Motor neuron (in vitro differentiated cells): ENCODE measurements around the gene SMKR1. TPM values are rescaled to one million over a fixed set of nuclear protein-coding genes. Genes with fewer than 3 reads are reported as not detected.

Experiments used
- ATAC-seq, 8 experiments: fragments of 200-7000 bp; cut with Tn5 transposase; replicated peaks in 6 of 8; 2 replicates each; pipeline ENCODE4 v1.8.0; 2021; ENCODE audit warnings: mild to moderate bottlenecking in 8 of 8, moderate library complexity in 8 of 8
- H3K27ac ChIP-seq, 2 donors: fragments of 250-450 bp; sonication (Bioruptor Pico); 2 replicates each; pipeline ENCODE4 v1.9.0; 2021; ENCODE audit warnings: antibody characterized with exemption in 2 of 2, mild to moderate bottlenecking in 2 of 2, moderate library complexity in 1 of 2
- H3K4me1 ChIP-seq, 2 donors: fragments of 250-450 bp; sonication (Bioruptor Pico); replicated peaks in 1 of 2; 2 replicates each; pipeline ENCODE4 v1.6.1; 2021; ENCODE audit warnings: antibody characterized with exemption in 2 of 2, mild to moderate bottlenecking in 2 of 2, moderate library complexity in 1 of 2
- H3K4me3 ChIP-seq, 5 donors: fragments of 250-450 bp; sonication (Bioruptor Pico); 2 replicates each; pipeline ENCODE4 v1.9.0; 2021; ENCODE audit warnings: antibody characterized with exemption in 5 of 5, mild to moderate bottlenecking in 5 of 5, moderate library complexity in 4 of 5
- WGBS, 10 experiments: fragments of 450-650 bp; shearing (Covaris generic); methylation state at CpG; one replicate each; pipeline ENCODE4 v1.0.0; 2022; 5-methylcytosine and 5-hydroxymethylcytosine counted together
- in situ Hi-C, 9 experiments: fragments of 400-800 bp; cut with MboI; loops; one replicate each; pipeline ENCODE4 v1.15.0; 2021; ENCODE audit warnings: low sequenced_read_pairs in 9 of 9, low pct_unique_long_range_greater_than_20kb in 2 of 9; ENCODE audit not compliant: unreplicated experiment in 9 of 9
- total RNA-seq, 8 experiments: library from RNA; unstranded; fragments of 300-600 nt; gene quantifications; 2 replicates each; pipeline versions ENCODE4 v1.2.3 to v1.2.4, GENCODE V29; 2022

The SMKR1 gene
- total RNA-seq, result 1 to 10 TPM; 1.6 to 6.8 (median 3.6) TPM

GRCh38 chr7:129501760-129502707 lies at the start of gene SMKR1:
Gene SMKR1, plus strand, starts transcription at chr7:129502531. Its CDS starts 294 bp downstream, at chr7:129502825.
- Histone ChIP-seq H3K4me3 (peak within 1 kb of the TSS; percentile 29 to 46 (median 42)), H3K27ac (no peak within 1 kb of the TSS), H3K4me1 (peaks cover 2% of the 10 kb centered on the region in 2 donors)
- WGBS, 10 experiments, result 42 to 79% (median 60%) methylated on average over 2 to 8 of the region's 89 CpGs; no CpG with 5 or more reads in 3 of the 10 experiments
- in situ Hi-C loops, result no loop called here
- peak; percentile 89 to 97 (median 97) for ATAC-seq

- Histone ChIP-seq H3K4me3 (no peak overlapping the region), H3K27ac (no peak overlapping the region), H3K4me1 (peaks cover 0 to 2% of the 10 kb centered on the region in 2 donors)
- no peak for ATAC-seq
- 63 to 100% (median 96%) methylated on average over 1 to 2 of the region's 2 CpGs; no CpG with 5 or more reads in 4 of the 10 experiments for WGBS, 10 experiments
- in situ Hi-C loops, result loop anchor here in 4 of 9 experiments (25.0 kb wide), 1 partner anchor 240 kb away; no protein-coding TSS in a partner anchor
These were observed 49.6 kb upstream of the SMKR1 start for GRCh38 chr7:129452589-129453231.

- in situ Hi-C loops, result loop anchor here in 4 of 9 experiments (25.0 kb wide), 1 partner anchor 241 kb away; no protein-coding TSS in a partner anchor
- Histone ChIP-seq H3K4me1 (peaks cover 0 to 2% of the 10 kb centered on the region in 2 donors), H3K4me3 (no peak overlapping the region), H3K27ac (no peak overlapping the region)
- no peak for ATAC-seq
- 100% methylated on average over 1 of the region's 1 CpG; no CpG with 5 or more reads in 8 of the 10 experiments for WGBS, 10 experiments
These were observed 48.7 kb upstream of the SMKR1 start for GRCh38 chr7:129453510-129454248.

DNA sequence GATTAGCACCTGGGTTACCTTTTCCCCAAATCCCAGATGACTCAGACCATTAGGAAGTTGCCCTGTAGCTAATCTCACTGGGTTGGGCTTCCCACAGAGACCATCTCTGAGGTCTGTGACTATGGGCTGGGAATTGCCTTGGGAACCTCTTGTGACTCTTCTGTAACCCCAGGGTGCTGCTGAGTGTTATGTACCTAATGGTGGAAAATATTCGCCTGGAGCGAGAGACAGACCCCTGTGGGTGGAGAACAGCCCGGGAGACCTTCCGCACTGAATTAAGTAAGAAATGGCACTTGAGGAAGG lies 48.1 kb upstream of the SMKR1 start:
- Histone ChIP-seq H3K4me1 (peaks cover 0 to 2% of the 10 kb centered on the region in 2 donors), H3K27ac (no peak overlapping the region), H3K4me3 (no peak overlapping the region)
- WGBS, 10 experiments, result 86 to 100% (median 100%) methylated on average over 1 to 4 of the region's 4 CpGs; no CpG with 5 or more reads in 2 of the 10 experiments
- in situ Hi-C loops, result loop anchor here in 4 of 9 experiments (25.0 kb wide), 1 partner anchor 242 kb away; no protein-coding TSS in a partner anchor
- no peak for ATAC-seq

DNA sequence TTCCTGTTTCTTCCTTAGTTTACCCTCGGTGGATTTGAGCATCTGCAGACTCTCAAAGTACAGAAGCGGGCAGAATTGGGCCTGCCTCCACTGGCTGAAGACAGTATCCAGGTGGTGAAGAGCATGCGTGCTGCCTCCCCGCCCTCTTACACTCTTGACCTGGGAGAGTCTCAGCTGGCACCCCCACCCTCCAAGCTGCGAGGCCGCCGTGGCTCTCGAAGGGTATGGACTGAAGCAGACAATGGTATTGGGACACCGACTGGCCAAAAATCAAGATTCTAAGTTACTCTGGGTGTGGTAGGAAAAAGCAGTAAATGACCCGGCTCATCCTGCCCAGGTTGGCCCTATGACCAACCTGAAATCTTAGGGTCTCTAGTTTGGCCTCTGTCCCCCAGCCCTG lies 45.9 kb upstream of the SMKR1 start:
- Histone ChIP-seq H3K27ac (no peak overlapping the region), H3K4me1 (peaks cover 0 to 2% of the 10 kb centered on the region in 2 donors), H3K4me3 (no peak overlapping the region)
- ATAC-seq, result no peak
- WGBS, 10 experiments, result 96 to 100% (median 100%) methylated on average over 2 to 7 of the region's 10 CpGs; no CpG with 5 or more reads in 7 of the 10 experiments
- in situ Hi-C loops, result loop anchor here in 4 of 9 experiments (25.0 kb wide), 1 partner anchor 244 kb away; no protein-coding TSS in a partner anchor

DNA sequence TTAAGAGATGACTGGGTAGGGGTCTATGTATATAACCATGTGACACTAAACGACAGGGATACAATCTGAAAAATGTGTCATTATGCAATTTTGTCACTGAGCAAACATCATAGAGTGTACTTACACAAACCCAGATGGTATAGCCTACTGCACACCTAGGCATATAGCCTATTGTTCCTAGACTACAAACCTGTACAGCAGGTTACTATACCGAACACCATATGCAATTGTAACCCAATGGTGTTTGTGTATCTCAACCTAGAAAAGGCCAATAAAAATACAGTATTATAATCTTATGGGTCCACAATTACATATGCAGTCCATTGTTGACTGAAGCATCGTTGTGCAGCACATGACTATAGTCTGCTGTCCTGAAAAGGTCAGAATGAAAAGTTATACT lies 45.2 kb upstream of the SMKR1 start:
- 70 to 100% (median 91%) methylated on average over 1 to 3 of the region's 3 CpGs; no CpG with 5 or more reads in 2 of the 10 experiments for WGBS, 10 experiments
- no peak overlapping the region for H3K27ac ChIP-seq
- in situ Hi-C loops, result loop anchor here in 4 of 9 experiments (25.0 kb wide), 1 partner anchor 245 kb away; no protein-coding TSS in a partner anchor
- peaks cover 0 to 2% of the 10 kb centered on the region in 2 donors for H3K4me1 ChIP-seq
- no peak for ATAC-seq
- no peak overlapping the region for H3K4me3 ChIP-seq

- in situ Hi-C loops, result loop anchor here in 4 of 9 experiments (25.0 kb wide), 1 partner anchor 246 kb away; no protein-coding TSS in a partner anchor
- Histone ChIP-seq H3K27ac (no peak overlapping the region), H3K4me1 (peaks cover 0 to 2% of the 10 kb centered on the region in 2 donors), H3K4me3 (no peak overlapping the region)
- ATAC-seq, result no peak
- WGBS, 10 experiments, result 96 to 100% (median 100%) methylated on average over 1 to 5 of the region's 5 CpGs; no CpG with 5 or more reads in 5 of the 10 experiments
These were observed 44.2 kb upstream of the SMKR1 start for GRCh38 chr7:129458171-129458570.

DNA sequence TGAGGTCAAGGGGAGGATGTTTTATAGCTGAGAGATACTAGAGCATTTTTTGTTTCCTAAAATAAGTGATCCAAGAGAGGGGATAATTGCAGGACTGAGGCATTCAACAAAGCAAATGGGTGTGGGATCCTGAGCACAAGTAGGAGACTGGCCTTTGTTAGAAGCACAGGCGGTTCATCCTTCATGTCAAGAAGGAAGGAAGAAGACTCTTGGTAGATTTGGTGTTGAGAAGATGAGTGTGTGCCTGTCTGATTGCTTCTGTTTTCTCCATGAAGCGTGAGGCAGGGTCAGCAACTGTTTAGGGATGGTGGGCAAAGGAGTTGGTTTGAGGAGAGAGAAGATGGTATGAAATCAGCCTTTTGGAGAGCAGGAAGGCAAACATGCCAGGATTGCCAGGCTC lies 40.5 kb upstream of the SMKR1 start:
- ATAC-seq, result no peak
- H3K27ac ChIP-seq, result no peak overlapping the region
- in situ Hi-C loops, result loop anchor here in 4 of 9 experiments (25.0 kb wide), 1 partner anchor 250 kb away; no protein-coding TSS in a partner anchor
- H3K4me1 ChIP-seq, result no peaks in the 10 kb centered on the region
- 83 to 100% (median 94%) methylated on average over 1 to 2 of the region's 2 CpGs; no CpG with 5 or more reads in 3 of the 10 experiments for WGBS, 10 experiments
- H3K4me3 ChIP-seq, result no peak overlapping the region

GRCh38 chr7:129462420-129462819 lies 39.9 kb upstream of the SMKR1 start:
- in situ Hi-C loops, result loop anchor here in 4 of 9 experiments (25.0 kb wide), 1 partner anchor 250 kb away; no protein-coding TSS in a partner anchor
- 60 to 88% (median 79%) methylated on average over 1 of the region's 1 CpG; no CpG with 5 or more reads in 6 of the 10 experiments for WGBS, 10 experiments
- no peak overlapping the region for H3K4me3 ChIP-seq
- no peak for ATAC-seq
- H3K4me1 ChIP-seq, result no peaks in the 10 kb centered on the region
- no peak overlapping the region for H3K27ac ChIP-seq

GRCh38 chr7:129464194-129464593 lies 38.1 kb upstream of the SMKR1 start:
- H3K4me1 ChIP-seq, result no peaks in the 10 kb centered on the region
- no peak for ATAC-seq
- in situ Hi-C loops, result loop anchor here in 4 of 9 experiments (25.0 kb wide), 1 partner anchor 252 kb away; no protein-coding TSS in a partner anchor
- no peak overlapping the region for H3K4me3 ChIP-seq
- WGBS, 10 experiments, result 80 to 100% methylated on average over 1 of the region's 4 CpGs; no CpG with 5 or more reads in 8 of the 10 experiments
- no peak overlapping the region for H3K27ac ChIP-seq

- no peak overlapping the region for H3K27ac ChIP-seq
- no peak overlapping the region for H3K4me3 ChIP-seq
- WGBS, 10 experiments, result 64 to 100% (median 80%) methylated on average over 1 to 2 of the region's 2 CpGs; no CpG with 5 or more reads in 3 of the 10 experiments
- in situ Hi-C loops, result loop anchor here in 4 of 9 experiments (25.0 kb wide), 1 partner anchor 253 kb away; no protein-coding TSS in a partner anchor
- no peaks in the 10 kb centered on the region for H3K4me1 ChIP-seq
- ATAC-seq, result no peak
These were observed 37.3 kb upstream of the SMKR1 start for GRCh38 chr7:129465080-129465479.

GRCh38 chr7:129466796-129467195 lies 35.5 kb upstream of the SMKR1 start:
- ATAC-seq, result no peak
- Histone ChIP-seq H3K4me3 (no peak overlapping the region), H3K4me1 (no peaks in the 10 kb centered on the region), H3K27ac (no peak overlapping the region)
- in situ Hi-C loops, result loop anchor here in 4 of 9 experiments (25.0 kb wide), 1 partner anchor 254 kb away; no protein-coding TSS in a partner anchor
- WGBS, 10 experiments, result 67 to 100% (median 94%) methylated on average over 1 to 3 of the region's 3 CpGs; no CpG with 5 or more reads in 3 of the 10 experiments
